OCI-LY3 (cell line): ENCODE measurements around the gene CDHR3.

Experiments
- H2AFZ ChIP-seq: fragments of 200-600, 300-600 bp; shearing (Covaris generic); 2 replicates; pipeline ENCODE4 v1.6.0; 2014; ENCODE audit warnings: antibody characterized with exemption, low read depth, low read length
- H3K27ac ChIP-seq: fragments of 200-600, 300-600 bp; sonication (generic); 2 replicates; pipeline ENCODE4 v1.5.1; 2014; ENCODE audit warnings: mild to moderate bottlenecking, low read length, moderate library complexity, mixed read lengths
- H3K27me3 ChIP-seq: fragments of 200-600, 300-600 bp; sonication (generic); 2 replicates; pipeline ENCODE4 v1.6.1; 2014; ENCODE audit warnings: low read depth, low read length, mixed read lengths
- H3K36me3 ChIP-seq: fragments of 200-600, 300-600 bp; sonication (generic); replicated peaks from 2 replicates; pipeline ENCODE3; 2014; ENCODE audit warnings: low read depth, low read length, mixed read lengths
- H3K4me1 ChIP-seq: fragments of 300-600, 200-600 bp; sonication (generic); 2 replicates; pipeline ENCODE4 v1.6.1; 2014; ENCODE audit warnings: low read length, mixed read lengths
- H3K4me2 ChIP-seq: fragments of 200-600, 300-600 bp; sonication (generic); 2 replicates; pipeline ENCODE4 v1.6.1; 2014; ENCODE audit warnings: low read length, mixed read lengths
- H3K4me3 ChIP-seq: fragments of 300-600, 200-600 bp; sonication (generic); 2 replicates; pipeline ENCODE4 v1.5.1; 2014; ENCODE audit warnings: antibody characterized with exemption, mild to moderate bottlenecking, low read length, moderate library complexity
- H3K79me2 ChIP-seq: fragments of 300-600, 200-600 bp; shearing (Covaris generic); 2 replicates; pipeline ENCODE4 v1.6.1; 2014; ENCODE audit warnings: mild to moderate bottlenecking, low read length, mixed read lengths
- H3K9ac ChIP-seq: fragments of 300-600, 200-600 bp; shearing (Covaris generic); 2 replicates; pipeline ENCODE4 v1.6.0; 2014; ENCODE audit warnings: mild to moderate bottlenecking, low read length, moderate library complexity
- H3K9me3 ChIP-seq: fragments of 200-600, 300-600 bp; shearing (Covaris generic); 2 replicates; pipeline ENCODE4 v1.6.1; 2014; ENCODE audit warnings: low read length, mixed read lengths; ENCODE audit not compliant: insufficient read depth
- H4K20me1 ChIP-seq: fragments of 200-600, 300-600 bp; sonication (generic); 2 replicates; pipeline ENCODE4 v1.6.1; 2016; ENCODE audit warnings: low read length, mixed read lengths; ENCODE audit not compliant: insufficient read depth
- CTCF ChIP-seq: fragments of 200-600, 300-600 bp; sonication (generic); IDR thresholded peaks from 2 replicates; pipeline ENCODE4 v1.5.1; 2014; ENCODE audit warnings: antibody characterized with exemption, low read length, low read depth
- EZH2phosphoT487 ChIP-seq: fragments of 200-600 bp; shearing (Covaris generic); IDR thresholded peaks from 2 replicates; pipeline ENCODE4 v1.6.1; 2018; ENCODE audit warnings: antibody characterized with exemption, mixed run types, low read depth

CDHR3 gene

DNA sequence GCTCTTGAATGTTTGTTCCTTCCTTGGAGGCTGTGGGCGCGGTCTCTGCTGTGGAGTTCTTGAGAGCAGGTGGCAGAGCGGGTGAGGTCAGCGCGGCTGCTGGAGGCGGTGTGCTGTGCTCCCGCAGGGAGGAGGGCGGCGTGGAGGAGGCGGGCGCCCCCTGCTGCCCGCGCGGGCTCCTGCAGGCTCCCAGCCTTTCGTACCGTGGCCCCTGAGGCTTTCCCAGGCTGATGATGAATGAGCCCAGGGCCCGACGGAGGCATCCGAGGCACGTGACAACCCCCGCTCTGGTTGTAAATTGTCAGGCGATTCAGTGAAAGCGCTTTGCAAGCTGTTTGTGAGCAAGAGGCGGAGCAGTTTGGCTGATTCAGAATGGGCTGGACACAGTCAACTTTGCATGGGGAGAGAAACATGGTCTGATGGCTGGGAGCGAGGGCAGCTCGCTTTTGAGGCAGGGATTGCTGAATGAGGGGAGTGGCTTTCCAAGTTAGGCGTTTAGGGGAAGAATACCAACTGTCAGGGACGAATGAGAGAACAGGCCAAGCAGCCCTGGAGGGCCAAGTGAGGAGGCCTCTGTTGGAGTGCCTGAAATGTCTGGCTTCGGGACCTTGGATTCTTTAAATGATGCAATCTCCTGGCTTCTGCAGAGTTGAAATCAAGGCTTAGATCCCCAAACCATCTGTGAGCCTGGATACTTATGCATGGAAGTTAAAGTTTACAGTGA, 46.6 kb downstream of the CDHR3 start:
- no peak overlapping the region; the same call in 1 of the 2 replicates for H2AFZ ChIP-seq
- peak overlapping the region; percentile 36 for H3K4me3 ChIP-seq

DNA sequence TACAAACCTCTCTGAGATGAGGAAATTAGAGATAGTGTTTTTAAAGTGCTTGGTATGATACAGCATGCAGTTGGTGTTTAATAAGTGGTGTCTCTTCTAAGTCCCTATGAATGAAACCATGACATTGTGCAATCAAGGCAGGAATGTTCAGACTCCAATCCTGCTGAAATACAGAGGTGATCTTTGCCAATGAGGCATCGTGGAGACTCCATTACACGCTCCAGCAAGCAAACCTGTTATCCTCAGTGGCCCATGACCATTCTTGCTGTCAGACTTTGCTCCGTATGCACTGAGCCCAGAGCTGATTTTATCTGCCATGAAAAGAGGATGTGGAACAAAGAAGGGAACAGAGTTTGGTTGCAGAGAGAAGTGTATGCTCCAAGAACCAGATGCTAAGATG, 47.3 kb downstream of the CDHR3 start:
- Histone ChIP-seq H3K79me2 (no peaks in the 10 kb centered on the region), H3K36me3 (no peaks in the 10 kb centered on the region), H3K4me1 (peaks cover 13% of the 10 kb centered on the region), H4K20me1 (no peaks in the 10 kb centered on the region), H3K9me3 (no peaks in the 10 kb centered on the region), H3K9ac (no peak overlapping the region), H3K27me3 (peaks cover 17% of the 10 kb centered on the region; the same call in 1 of the 2 replicates), H3K4me3 (no peak overlapping the region), H2AFZ (no peak overlapping the region), H3K27ac (no peak overlapping the region), H3K4me2 (no peak overlapping the region)
- TF ChIP-seq EZH2phosphoT487 = no peak
- TF ChIP-seq CTCF = no peak

More for the DNA sequence above, 46.6 kb downstream of the CDHR3 start:
- peaks cover 13% of the 10 kb centered on the region for H3K4me1 ChIP-seq
- TF ChIP-seq CTCF (peak; percentile 93), EZH2phosphoT487 (no peak)
- peak overlapping the region; percentile 75 for H3K4me2 ChIP-seq
- no peaks in the 10 kb centered on the region for H3K79me2 ChIP-seq
- no peaks in the 10 kb centered on the region for H3K9me3 ChIP-seq
- peaks cover 17% of the 10 kb centered on the region; the same call in 1 of the 2 replicates for H3K27me3 ChIP-seq
- H4K20me1 ChIP-seq = no peaks in the 10 kb centered on the region
- no peak overlapping the region for H3K9ac ChIP-seq
- H3K27ac ChIP-seq = no peak overlapping the region
- no peaks in the 10 kb centered on the region for H3K36me3 ChIP-seq

DNA sequence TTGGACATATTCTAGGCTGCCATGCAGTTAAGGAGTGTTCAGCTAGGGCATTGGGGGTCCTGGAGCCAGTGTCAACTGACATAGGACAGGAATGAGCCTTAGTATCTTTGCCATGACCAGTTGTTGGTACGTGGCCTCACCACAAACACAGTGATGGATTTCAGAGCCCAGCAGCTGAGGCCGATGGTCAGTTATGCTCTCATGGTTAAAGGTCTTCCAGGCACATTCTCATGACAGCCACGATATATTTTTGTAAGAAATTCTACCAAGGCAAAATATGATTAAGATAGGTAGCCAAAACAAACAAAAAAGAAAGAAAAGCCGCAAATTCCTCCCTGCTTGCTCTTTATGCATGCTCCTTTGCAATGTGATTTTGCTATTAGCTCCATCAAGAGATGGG, 47.8 kb downstream of the CDHR3 start:
- Histone ChIP-seq H3K36me3 (no peaks in the 10 kb centered on the region), H3K27me3 (peaks cover 17% of the 10 kb centered on the region; the same call in 1 of the 2 replicates), H3K27ac (no peak overlapping the region), H4K20me1 (no peaks in the 10 kb centered on the region), H3K9me3 (no peaks in the 10 kb centered on the region), H3K4me3 (no peak overlapping the region), H3K4me2 (no peak overlapping the region), H3K4me1 (peaks cover 13% of the 10 kb centered on the region), H3K9ac (no peak overlapping the region), H2AFZ (no peak overlapping the region), H3K79me2 (no peaks in the 10 kb centered on the region)
- TF ChIP-seq EZH2phosphoT487 = no peak
- no peak for TF ChIP-seq CTCF

DNA sequence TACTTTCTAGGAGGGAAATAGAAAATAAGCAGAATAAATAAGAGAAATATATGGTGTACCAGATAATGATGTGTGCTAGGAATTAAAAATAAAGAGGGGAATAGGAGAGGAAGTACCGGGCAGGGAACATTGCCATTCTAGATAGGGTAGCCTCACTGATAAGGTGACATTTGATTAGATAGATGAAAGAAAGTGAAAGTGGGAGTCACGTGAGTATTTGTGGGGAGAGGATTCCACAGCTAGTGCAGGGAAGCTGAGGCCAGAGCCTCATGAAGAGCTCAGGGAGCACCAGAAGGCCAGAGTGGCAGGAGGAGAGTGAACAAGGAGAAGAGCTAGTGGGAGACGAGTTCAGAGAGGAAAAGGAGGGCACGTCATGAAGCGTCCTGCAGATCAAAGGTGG, 49.1 kb downstream of the CDHR3 start:
- TF ChIP-seq CTCF = no peak
- TF ChIP-seq EZH2phosphoT487 = no peak
- H3K79me2 ChIP-seq = no peaks in the 10 kb centered on the region
- no peaks in the 10 kb centered on the region for H3K9me3 ChIP-seq
- H3K4me1 ChIP-seq = peaks cover 13% of the 10 kb centered on the region
- no peaks in the 10 kb centered on the region for H3K36me3 ChIP-seq
- no peaks in the 10 kb centered on the region for H4K20me1 ChIP-seq
- no peak overlapping the region for H3K9ac ChIP-seq
- H3K4me2 ChIP-seq = no peak overlapping the region
- no peak overlapping the region for H3K4me3 ChIP-seq
- H2AFZ ChIP-seq = no peak overlapping the region
- peaks cover 17% of the 10 kb centered on the region; the same call in 1 of the 2 replicates for H3K27me3 ChIP-seq
- no peak overlapping the region for H3K27ac ChIP-seq
